Sigmoid colon (tissue), 4 donors: ENCODE measurements around the gene TNFAIP2.

Experiments
- EP300 ChIP-seq, 4 donors: sonication (generic); formaldehyde crosslinking; IDR thresholded peaks; one replicate each; pipeline ENCODE4 v1.6.1; 2017; ENCODE audit warnings: antibody characterized with exemption in 4 of 4
- POLR2A ChIP-seq, 2 donors: fragments of 450-650 bp; IDR thresholded peaks; one replicate each; pipeline ENCODE4 v1.6.1; 2016; ENCODE audit warnings: antibody characterized with exemption in 2 of 2, mild to moderate bottlenecking in 2 of 2, moderate library complexity in 2 of 2
- POLR2AphosphoS5 ChIP-seq, 4 donors: sonication (generic); formaldehyde crosslinking; IDR thresholded peaks; one replicate each; pipeline ENCODE4 v1.6.1; 2017; ENCODE audit warnings: antibody characterized with exemption in 4 of 4
- TF ChIP-seq, protein P1 (sequence below), 4 experiments: fragments of 450-650 bp in 3 of 4; fragments of 200-600 bp in 1 of 4; IDR thresholded peaks; one replicate each; pipeline ENCODE4 v1.5.1; 2016 to 2019; ENCODE audit warnings: antibody characterized with exemption in 4 of 4, mild to moderate bottlenecking in 3 of 4, moderate library complexity in 2 of 4

DNA sequence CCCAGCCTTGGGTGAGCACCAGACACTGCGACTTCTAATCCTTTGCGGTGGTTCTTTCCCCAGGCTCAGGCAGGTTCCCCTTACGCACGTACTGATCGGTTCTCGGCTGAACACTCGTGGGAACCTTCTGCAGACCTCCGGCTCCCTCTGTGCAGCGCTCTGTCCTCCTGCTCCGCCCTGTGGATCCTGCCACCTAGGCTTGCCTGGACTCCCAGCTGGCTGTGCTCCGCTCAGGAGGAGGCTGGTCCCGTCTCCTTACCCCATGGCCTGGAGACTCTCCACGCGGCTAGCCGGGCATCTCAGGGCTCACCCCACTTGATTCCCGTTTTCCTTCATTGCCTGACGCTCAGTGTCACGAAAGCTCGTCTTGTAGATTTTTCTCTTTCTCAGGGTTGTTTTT is 34.7 kb downstream of the TNFAIP2 start:
- TF ChIP-seq, protein P1, sequence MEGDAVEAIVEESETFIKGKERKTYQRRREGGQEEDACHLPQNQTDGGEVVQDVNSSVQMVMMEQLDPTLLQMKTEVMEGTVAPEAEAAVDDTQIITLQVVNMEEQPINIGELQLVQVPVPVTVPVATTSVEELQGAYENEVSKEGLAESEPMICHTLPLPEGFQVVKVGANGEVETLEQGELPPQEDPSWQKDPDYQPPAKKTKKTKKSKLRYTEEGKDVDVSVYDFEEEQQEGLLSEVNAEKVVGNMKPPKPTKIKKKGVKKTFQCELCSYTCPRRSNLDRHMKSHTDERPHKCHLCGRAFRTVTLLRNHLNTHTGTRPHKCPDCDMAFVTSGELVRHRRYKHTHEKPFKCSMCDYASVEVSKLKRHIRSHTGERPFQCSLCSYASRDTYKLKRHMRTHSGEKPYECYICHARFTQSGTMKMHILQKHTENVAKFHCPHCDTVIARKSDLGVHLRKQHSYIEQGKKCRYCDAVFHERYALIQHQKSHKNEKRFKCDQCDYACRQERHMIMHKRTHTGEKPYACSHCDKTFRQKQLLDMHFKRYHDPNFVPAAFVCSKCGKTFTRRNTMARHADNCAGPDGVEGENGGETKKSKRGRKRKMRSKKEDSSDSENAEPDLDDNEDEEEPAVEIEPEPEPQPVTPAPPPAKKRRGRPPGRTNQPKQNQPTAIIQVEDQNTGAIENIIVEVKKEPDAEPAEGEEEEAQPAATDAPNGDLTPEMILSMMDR (IDR thresholded peaks at IDR 0.05) = no peak
- no peak for TF ChIP-seq POLR2AphosphoS5 (IDR thresholded peaks at IDR 0.05)
- TF ChIP-seq POLR2A (IDR thresholded peaks at IDR 0.05) = no peak
- no peak for TF ChIP-seq EP300 (IDR thresholded peaks at IDR 0.05)
